H1 (cell line): ENCODE measurements around the gene ABHD2. TPM values are rescaled to one million over a fixed set of nuclear protein-coding genes. Genes with fewer than 3 reads are reported as not detected.
"Not testable (repeated sequence)": the region's sequence is repeated elsewhere in the genome, so short reads cannot be mapped to it uniquely, and the experiment has no call there.

Experiments
- CTCF ChIA-PET: fragments of 300-600 bp; sonication (Branson Sonifier 250); formaldehyde crosslinking; loops from one replicate; lab custom pipeline; 2021; ENCODE audit not compliant: partially characterized antibody; lab: Charles Lee
- POLR2A ChIA-PET: fragments of 300-600 bp; sonication (Branson Sonifier 250); formaldehyde crosslinking; loops from one replicate; lab custom pipeline; 2021; ENCODE audit warnings: inconsistent platforms; ENCODE audit not compliant: partially characterized antibody; lab: Charles Lee
- DNase-seq, 2 experiments: peaks; one replicate each; pipeline versions ENCODE4 v3.0.0 to v3.0.0-alpha.2; 2010 to 2022; ENCODE audit warnings: low spot score in 2 of 2, low read depth in 1 of 2, mixed read lengths in 1 of 2
- FAIRE-seq: peaks from 2 replicates; lab custom pipeline; 2011; peaks lifted over from hg19 to GRCh38; lab: Jason Lieb, UNC
- H2AFZ ChIP-seq: 2 replicates; pipeline ENCODE4 v1.8.1; 2012; ENCODE audit warnings: low read length, inconsistent platforms
- H2AK5ac ChIP-seq: 2 replicates; pipeline ENCODE4 v1.6.1; 2013; ENCODE audit warnings: low read depth, low read length
- H2BK120ac ChIP-seq: replicated peaks from 2 replicates; pipeline ENCODE3; 2013; ENCODE audit warnings: low read depth, low read length, inconsistent platforms
- H2BK12ac ChIP-seq: 2 replicates; pipeline ENCODE4 v1.6.1; 2013; ENCODE audit warnings: low read depth, low read length
- H2BK15ac ChIP-seq: 2 replicates; pipeline ENCODE4 v1.6.1; 2013; ENCODE audit warnings: low read length
- H2BK20ac ChIP-seq: 2 replicates; pipeline ENCODE4 v1.6.1; 2013; ENCODE audit warnings: low read length
- H2BK5ac ChIP-seq: 2 replicates; pipeline ENCODE4 v1.6.1; 2013; ENCODE audit warnings: low read depth, low read length
- H3K14ac ChIP-seq: 2 replicates; pipeline ENCODE4 v1.6.1; 2013; ENCODE audit warnings: inconsistent platforms; ENCODE audit not compliant: insufficient read length
- H3K18ac ChIP-seq: 2 replicates; pipeline ENCODE4 v1.6.1; 2013; ENCODE audit warnings: low read length; ENCODE audit errors: extremely low read depth
- H3K23ac ChIP-seq: 2 replicates; pipeline ENCODE4 v1.6.1; 2013; ENCODE audit warnings: inconsistent platforms; ENCODE audit not compliant: insufficient read length
- H3K23me2 ChIP-seq: 2 replicates; pipeline ENCODE4 v1.6.1; 2013; ENCODE audit warnings: low read depth, low read length
- H3K27ac ChIP-seq: 2 replicates; pipeline ENCODE4 v1.6.1; 2011; ENCODE audit warnings: low read depth, low read length, inconsistent platforms
- H3K27me3 ChIP-seq, 4 experiments: replicated peaks in 1 of 4; 1 replicate in 1 of 4; 2 replicates in 3 of 4; pipeline versions ENCODE4 v1.6.1 to v1.8.1; 2011 to 2013; ENCODE audit warnings: low read length in 3 of 4, mild to moderate bottlenecking in 3 of 4, inconsistent platforms in 2 of 4, mixed read lengths in 2 of 4, moderate library complexity in 1 of 4; ENCODE audit not compliant: control insufficient read depth in 3 of 4, insufficient read depth in 3 of 4; ENCODE audit errors: extremely low read depth in 1 of 4
- H3K36me3 ChIP-seq, 4 experiments: 2 replicates each; pipeline versions ENCODE4 v1.6.1 to v1.8.1; 2011 to 2013; ENCODE audit warnings: mild to moderate bottlenecking in 4 of 4, low read length in 3 of 4, moderate library complexity in 2 of 4, control low read depth in 1 of 4, inconsistent platforms in 1 of 4; ENCODE audit not compliant: insufficient read depth in 4 of 4, control insufficient read depth in 2 of 4
- H3K4ac ChIP-seq: replicated peaks from 2 replicates; pipeline ENCODE3; 2013; ENCODE audit warnings: low read length, low read depth, mixed read lengths, inconsistent platforms; ENCODE audit not compliant: insufficient read length
- H3K4me1 ChIP-seq, 4 experiments: replicated peaks in 1 of 4; 1 replicate in 1 of 4; 2 replicates in 3 of 4; pipeline versions ENCODE4 v1.6.1 to v1.8.1; 2011 to 2013; ENCODE audit warnings: low read length in 3 of 4, inconsistent platforms in 2 of 4, mixed read lengths in 1 of 4; ENCODE audit not compliant: insufficient read depth in 4 of 4, control insufficient read depth in 3 of 4
- H3K4me2 ChIP-seq, 2 experiments: 2 replicates each; pipeline versions ENCODE4 v1.6.1 to v1.8.1; 2011 to 2013; ENCODE audit warnings: low read depth in 2 of 2, low read length in 2 of 2, control low read depth in 1 of 2, inconsistent platforms in 1 of 2, mild to moderate bottlenecking in 1 of 2; ENCODE audit not compliant: insufficient read depth in 1 of 2
- H3K4me3 ChIP-seq, 4 experiments: fragments of 200-600, 300-600 bp in 1 of 4; sonication (generic), shearing (Covaris generic), sonication (Bioruptor Twin) in 1 of 4; 2 replicates each; pipeline versions ENCODE4 v1.5.1 to v1.8.1; 2011 to 2016; ENCODE audit warnings: low read length in 4 of 4, low read depth in 3 of 4, control low read depth in 2 of 4, inconsistent platforms in 2 of 4, mild to moderate bottlenecking in 2 of 4, mixed read lengths in 1 of 4, moderate library complexity in 1 of 4; ENCODE audit not compliant: insufficient read depth in 2 of 4; ENCODE audit errors: extremely low read depth in 1 of 4
- H3K56ac ChIP-seq: replicated peaks from 2 replicates; pipeline ENCODE3; 2013; ENCODE audit warnings: low read depth, mild to moderate bottlenecking, mixed read lengths, low read length, inconsistent platforms; ENCODE audit not compliant: insufficient read length
- H3K79me1 ChIP-seq: 2 replicates; pipeline ENCODE4 v1.6.1; 2013; ENCODE audit warnings: low read depth, low read length, control low read depth
- H3K79me2 ChIP-seq, 2 experiments: 2 replicates each; pipeline versions ENCODE4 v1.6.1 to v1.8.1; 2012 to 2013; ENCODE audit warnings: low read length in 2 of 2, mild to moderate bottlenecking in 2 of 2, inconsistent platforms in 1 of 2; ENCODE audit not compliant: insufficient read depth in 2 of 2, control insufficient read depth in 1 of 2
- H3K9ac ChIP-seq, 4 experiments: replicated peaks in 1 of 4; 1 replicate in 1 of 4; 2 replicates in 3 of 4; pipeline versions ENCODE4 v1.6.1 to v1.8.1; 2011 to 2013; ENCODE audit warnings: low read depth in 3 of 4, low read length in 3 of 4, control low read depth in 2 of 4, mild to moderate bottlenecking in 2 of 4, moderate library complexity in 2 of 4, inconsistent platforms in 1 of 4; ENCODE audit errors: extremely low read depth in 1 of 4
- H3K9me3 ChIP-seq, 2 experiments: 2 replicates each; pipeline versions ENCODE4 v1.6.1 to v1.8.1; 2012 to 2013; ENCODE audit warnings: mild to moderate bottlenecking in 2 of 2, moderate library complexity in 2 of 2, control low read depth in 1 of 2, inconsistent platforms in 1 of 2, low read depth in 1 of 2, low read length in 1 of 2, mixed read lengths in 1 of 2; ENCODE audit not compliant: insufficient read depth in 2 of 2
- H4K20me1 ChIP-seq, 2 experiments: replicated peaks in 1 of 2; 2 replicates each; pipeline versions ENCODE3 to v1.8.1; 2011 to 2013; ENCODE audit warnings: inconsistent platforms in 2 of 2, low read length in 2 of 2, mild to moderate bottlenecking in 1 of 2; ENCODE audit not compliant: insufficient read depth in 2 of 2, control insufficient read depth in 1 of 2
- H4K5ac ChIP-seq: 2 replicates; pipeline ENCODE4 v1.6.1; 2013; ENCODE audit warnings: low read length, low read depth, mixed read lengths, inconsistent platforms; ENCODE audit not compliant: insufficient read length
- H4K8ac ChIP-seq: 2 replicates; pipeline ENCODE4 v1.8.0; 2013; ENCODE audit warnings: mild to moderate bottlenecking, moderate library complexity, low read length, inconsistent platforms; ENCODE audit not compliant: insufficient read depth; ENCODE audit errors: extremely low read depth
- H4K91ac ChIP-seq: replicated peaks from 2 replicates; pipeline ENCODE3; 2013; ENCODE audit warnings: low read length, mixed read lengths, inconsistent platforms; ENCODE audit not compliant: insufficient read length
- WGBS, 2 experiments: shearing (Covaris generic) in 1 of 2; methylation state at CpG; one replicate each; pipeline versions ENCODE4 v1.1.6 to v1.1.7; 2013 to 2015; ENCODE audit warnings: low lambda C conversion rate in 2 of 2, mixed read lengths in 2 of 2, inconsistent platforms in 1 of 2, low coverage in 1 of 2, missing lambda C conversion rate in 1 of 2; ENCODE audit not compliant: insufficient replicate concordance in 2 of 2, insufficient coverage in 1 of 2, insufficient read length in 1 of 2; ENCODE audit errors: extremely low coverage in 1 of 2, missing lambda C conversion rate in 1 of 2; 5-methylcytosine and 5-hydroxymethylcytosine counted together
- polyA plus RNA-seq, 7 experiments: library from polyadenylated mRNA; depleted of rRNA in 3 of 7; stranded (reverse) in 5 of 7; unstranded in 2 of 7; fragments of >200 nt in 5 of 7; fragments of 200-250 nt in 2 of 7; gene quantifications; 1 replicate in 5 of 7; 2 replicates in 1 of 7; 4 replicates in 1 of 7; pipeline versions ENCODE4 v1.2.1 to v1.2.3, GENCODE V29; 2011 to 2013; ENCODE audit warnings: missing spikeins in 2 of 7, mixed read lengths in 2 of 7
- total RNA-seq: library from RNA; stranded (reverse); fragmentation: NEBNext Ultra II Directional; extraction: Animal tissue kit (Norgen Biotek cat#: 25700); gene quantifications from 2 replicates; pipeline ENCODE4 v1.2.1, GENCODE V29; 2021

ABHD2 gene
- total and polyA plus RNA-seq, 2 of the 8 experiments (the other 6 are each of a cell fraction or from before 2014, with no cell fraction given), result 9.1 to 23.7 TPM

DNA sequence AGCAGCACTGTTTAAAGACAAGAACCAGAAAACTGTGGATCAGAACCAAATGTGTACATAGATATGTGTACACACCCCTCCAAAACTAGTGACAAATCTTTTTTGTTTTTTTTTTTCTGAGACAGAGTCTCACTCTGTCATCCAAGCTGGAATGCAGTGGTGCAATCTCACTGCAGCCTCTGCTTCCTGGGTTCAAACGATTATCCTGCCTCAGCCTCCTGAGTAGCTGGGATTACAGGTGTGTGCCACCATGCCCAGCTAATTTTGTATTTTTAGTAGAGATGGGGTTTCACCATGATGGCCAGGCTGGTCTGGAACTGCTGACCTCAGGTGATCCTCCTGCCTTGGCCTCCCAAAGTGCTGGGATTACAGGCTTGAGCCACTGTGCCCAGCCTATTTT is 2.3 kb upstream of the ABHD2 start:
- not testable (repeated sequence) for H2BK5ac ChIP-seq, H3K9ac ChIP-seq, FAIRE-seq, H3K4me3 ChIP-seq, H3K56ac ChIP-seq, H2AK5ac ChIP-seq, H2BK120ac ChIP-seq, H3K36me3 ChIP-seq, H3K27me3 ChIP-seq, H3K27ac ChIP-seq, DNase-seq, H3K14ac ChIP-seq, H4K5ac ChIP-seq, H3K4ac ChIP-seq, H3K23ac ChIP-seq, H4K8ac ChIP-seq, H3K9me3 ChIP-seq, H3K18ac ChIP-seq, H2AFZ ChIP-seq, H3K79me2 ChIP-seq, H3K23me2 ChIP-seq, H2BK12ac ChIP-seq, H3K4me2 ChIP-seq, H4K20me1 ChIP-seq, H2BK15ac ChIP-seq, H4K91ac ChIP-seq, H3K79me1 ChIP-seq, H2BK20ac ChIP-seq
- WGBS, 2 experiments, result 100% methylated on average over 1 of the region's 1 CpG; no CpG with 5 or more reads in 1 of the 2 experiments
- POLR2A ChIA-PET, result interaction anchor here (0.8 to 1.7 kb wide), 2 partner anchors 11 to 14 kb away, joined by 3 to 6 read pairs; no protein-coding TSS in a partner anchor
- CTCF ChIA-PET, result interaction anchor here (0.9 to 1.4 kb wide), 10 partner anchors 18 to 208 kb away, joined by 3 to 7 read pairs (median 4); no protein-coding TSS in a partner anchor
- peaks cover 8 to 16% (median 12%) of the 10 kb centered on the region in 4 experiments for H3K4me1 ChIP-seq

DNA sequence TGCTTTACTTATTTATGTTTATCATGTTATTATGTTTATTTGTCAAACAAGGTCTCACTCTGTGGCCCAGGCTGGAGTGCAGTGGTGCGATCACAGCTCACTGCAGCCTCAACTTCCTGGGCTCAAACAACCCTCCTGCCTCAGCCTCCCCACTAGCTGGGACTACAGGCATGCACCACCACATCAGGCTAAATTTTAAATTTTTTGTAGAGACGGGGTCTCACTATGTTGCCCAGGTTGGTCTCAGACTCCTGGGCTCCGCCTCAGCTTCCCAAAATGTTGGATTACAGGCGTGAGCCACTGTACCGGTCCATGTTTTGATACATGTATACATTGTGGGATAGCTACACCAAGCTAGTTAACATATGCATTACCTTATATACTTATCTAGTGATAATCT is 1.9 kb upstream of the ABHD2 start:
- not testable (repeated sequence) for FAIRE-seq, H3K23me2 ChIP-seq, H2BK120ac ChIP-seq, H3K9me3 ChIP-seq, H3K27me3 ChIP-seq, H3K56ac ChIP-seq, H2AFZ ChIP-seq, H3K4ac ChIP-seq, H3K4me2 ChIP-seq, H2AK5ac ChIP-seq, H4K20me1 ChIP-seq, H3K79me2 ChIP-seq, H3K79me1 ChIP-seq, H3K36me3 ChIP-seq, DNase-seq, H4K91ac ChIP-seq, H3K4me3 ChIP-seq, H3K18ac ChIP-seq, H3K27ac ChIP-seq, H4K8ac ChIP-seq, H3K23ac ChIP-seq, H3K9ac ChIP-seq, H4K5ac ChIP-seq, H3K14ac ChIP-seq, H2BK20ac ChIP-seq, H2BK5ac ChIP-seq, H2BK15ac ChIP-seq, H2BK12ac ChIP-seq
- ChIA-PET CTCF (interaction anchor here (0.7 to 6.0 kb wide), 9 partner anchors 10 to 183 kb away, joined by 3 to 40 read pairs (median 4); no protein-coding TSS in a partner anchor), POLR2A (interaction anchor here (0.8 to 1.7 kb wide), 2 partner anchors 11 to 15 kb away, joined by 3 to 6 read pairs; no protein-coding TSS in a partner anchor)
- H3K4me1 ChIP-seq, result peaks cover 8 to 17% (median 12%) of the 10 kb centered on the region in 4 experiments
- WGBS, 2 experiments, result 96% methylated on average over 5 of the region's 5 CpGs; no CpG with 5 or more reads in 1 of the 2 experiments
